NAMALWA (cell line): ENCODE results near the gene CEP70.
"Not testable (repeated sequence)": the region's sequence is repeated elsewhere in the genome, so short reads cannot be mapped to it uniquely, and the experiment has no call there.

ENCODE experiments used
- DNase-seq: peaks from one replicate; pipeline ENCODE4 v3.0.0-alpha.2; 2015; ENCODE audit warnings: low spot score

The CEP70 gene

DNA sequence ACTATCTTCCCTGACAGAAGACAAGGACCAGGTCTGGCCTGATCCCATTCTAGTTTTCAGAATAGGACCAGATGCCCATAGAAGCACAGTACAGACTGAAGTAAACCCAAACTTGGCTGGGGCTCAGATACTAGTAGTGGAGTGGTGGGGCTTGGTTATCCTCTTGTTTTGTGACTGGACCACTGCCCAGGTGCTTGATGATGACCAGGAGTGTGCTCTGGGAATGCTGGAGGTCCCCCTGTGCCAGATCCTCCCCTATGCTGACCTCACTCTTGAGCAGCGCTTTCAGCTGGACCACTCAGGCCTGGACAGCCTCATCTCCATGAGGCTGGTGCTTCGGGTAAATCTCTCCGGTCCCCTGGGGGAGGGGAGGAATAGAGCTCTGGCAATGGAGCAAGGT lies 123.4 kb downstream of the CEP70 start:
- DNase-seq, result no peak

DNA sequence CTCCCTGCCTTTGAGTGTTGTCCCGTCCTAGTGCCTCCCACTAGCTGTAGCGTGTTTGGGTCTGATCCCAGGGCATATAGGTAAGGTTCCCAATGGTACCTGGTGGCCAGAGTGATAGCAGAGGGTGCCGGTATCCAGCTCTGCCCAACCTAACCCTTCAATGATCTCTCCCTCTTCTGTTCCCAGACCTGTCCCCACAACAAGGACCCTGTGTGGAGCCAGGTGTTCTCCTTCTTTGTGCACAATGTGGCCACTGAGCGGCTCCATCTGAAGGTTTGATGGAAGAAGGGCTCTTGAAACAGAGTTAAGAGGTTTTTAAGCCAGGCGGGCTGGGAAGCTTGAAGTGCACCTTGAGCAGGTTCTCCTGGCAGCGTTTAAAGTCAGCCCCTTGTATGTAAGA lies 124.2 kb downstream of the CEP70 start:
- DNase-seq, result no peak

DNA sequence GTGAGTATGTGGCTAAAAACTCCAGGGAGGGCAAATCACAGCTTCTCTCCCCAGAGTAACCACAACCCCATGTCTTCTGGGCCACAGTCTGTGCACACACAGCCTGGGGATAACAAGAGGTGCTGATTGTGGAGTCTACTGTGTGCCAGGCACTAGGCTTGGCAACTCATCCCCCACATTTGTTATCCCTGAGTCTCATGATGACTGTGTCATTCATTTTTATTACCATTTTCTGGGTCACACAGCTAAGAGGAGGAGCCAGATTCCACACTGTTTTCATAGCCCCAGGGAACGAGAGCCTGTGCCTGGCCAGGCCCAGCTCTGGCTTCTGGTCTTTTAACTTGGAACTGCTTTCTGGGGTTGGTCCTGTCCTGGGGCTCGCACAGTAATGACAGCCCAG lies 125.2 kb downstream of the CEP70 start:
- DNase-seq, result no peak

DNA sequence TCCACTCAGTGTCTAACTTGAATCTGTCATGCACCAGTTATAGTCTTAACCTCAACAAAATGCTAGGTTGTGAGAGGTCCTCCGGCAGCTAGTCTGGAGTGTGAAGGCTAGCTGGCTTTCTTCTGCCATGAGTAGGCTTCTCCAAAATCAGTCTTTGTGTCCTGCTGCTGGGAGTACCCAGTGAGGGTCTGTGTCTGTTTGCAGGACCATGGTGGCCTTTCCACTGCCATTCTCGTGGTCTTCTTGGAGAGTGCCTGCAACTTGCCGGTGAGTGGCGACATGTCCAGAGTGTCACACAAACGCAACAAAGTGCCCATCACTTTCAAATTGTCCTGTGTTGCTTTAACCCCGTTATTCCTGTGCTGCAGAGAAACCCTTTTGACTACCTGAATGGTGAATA lies 125.6 kb downstream of the CEP70 start:
- no peak for DNase-seq

DNA sequence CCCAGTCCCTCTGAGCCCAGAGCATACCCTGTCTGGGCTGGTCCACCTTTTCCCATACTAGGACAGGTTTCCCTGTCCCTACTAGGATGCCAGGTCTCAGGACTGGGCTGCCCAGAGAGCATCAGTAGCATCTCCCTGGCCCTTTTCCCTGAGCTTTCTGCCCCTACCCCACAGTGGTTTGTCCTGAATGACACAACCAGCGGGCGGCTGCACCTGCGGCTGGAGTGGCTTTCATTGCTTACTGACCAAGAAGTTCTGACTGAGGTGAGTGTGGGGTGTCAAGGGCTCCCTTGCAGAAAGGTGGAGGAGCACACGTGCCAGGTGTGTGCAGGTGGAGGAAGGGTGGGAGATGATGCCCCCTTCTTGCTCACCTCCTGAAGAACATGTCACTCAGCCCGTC lies 126.1 kb downstream of the CEP70 start:
- DNase-seq, result no peak

DNA sequence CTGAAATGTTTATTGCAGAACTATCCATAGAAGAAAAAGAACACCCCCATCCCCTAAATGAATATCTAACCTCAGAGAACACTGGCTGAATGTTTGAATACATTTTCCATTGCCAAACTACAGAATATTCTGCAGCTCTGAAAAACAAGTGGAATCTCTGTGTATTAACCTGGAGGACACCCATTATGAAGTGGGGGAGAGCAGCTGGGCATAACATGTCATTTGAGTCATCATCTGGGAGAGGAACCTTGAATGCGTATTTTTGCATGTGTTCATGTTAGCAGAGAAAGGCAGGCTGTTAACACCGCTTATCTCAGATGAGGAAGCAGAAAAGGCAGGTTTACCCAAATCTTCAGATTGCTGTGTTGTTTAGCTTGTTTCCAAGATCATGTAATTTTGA lies 128.1 kb downstream of the CEP70 start:
- no peak for DNase-seq

DNA sequence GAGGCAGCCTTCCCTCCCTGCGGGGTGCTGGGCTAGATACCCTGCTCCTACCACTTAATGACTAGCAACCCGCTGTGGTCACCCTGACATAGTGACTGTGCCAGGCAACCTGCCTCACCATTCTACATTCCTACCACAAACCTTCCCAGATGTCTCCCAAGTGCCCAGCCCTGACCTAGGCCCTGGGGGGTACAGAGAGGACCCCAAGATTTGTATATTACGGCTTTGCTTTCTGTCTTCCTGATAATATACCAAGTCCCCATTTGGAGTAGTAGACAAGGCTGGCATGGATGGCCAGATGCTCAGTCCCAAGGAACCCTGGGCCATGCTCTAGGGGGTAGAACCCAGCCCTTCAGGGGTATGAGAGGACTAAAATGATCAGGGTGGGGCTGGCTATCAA lies 128.6 kb downstream of the CEP70 start:
- no peak for DNase-seq

DNA sequence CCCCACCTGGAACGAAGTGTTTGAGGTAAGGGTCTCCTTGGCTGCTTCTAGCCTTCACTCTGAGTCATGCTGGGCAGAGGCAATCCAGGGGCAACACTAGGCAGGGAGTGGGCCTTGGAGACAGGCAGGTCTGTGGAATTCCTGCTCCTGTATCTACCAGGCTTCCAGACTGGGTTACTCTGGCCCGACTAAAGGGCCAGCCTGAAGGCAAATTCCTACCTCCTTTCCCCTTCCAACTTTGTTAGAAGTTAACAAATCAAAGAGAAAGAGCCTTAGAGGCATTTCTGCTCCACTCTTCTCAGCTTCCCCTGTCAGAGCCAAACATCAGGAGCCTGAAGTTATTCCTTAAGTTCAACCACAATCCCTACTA lies 129.6 kb downstream of the CEP70 start:
- DNase-seq, result no peak

DNA sequence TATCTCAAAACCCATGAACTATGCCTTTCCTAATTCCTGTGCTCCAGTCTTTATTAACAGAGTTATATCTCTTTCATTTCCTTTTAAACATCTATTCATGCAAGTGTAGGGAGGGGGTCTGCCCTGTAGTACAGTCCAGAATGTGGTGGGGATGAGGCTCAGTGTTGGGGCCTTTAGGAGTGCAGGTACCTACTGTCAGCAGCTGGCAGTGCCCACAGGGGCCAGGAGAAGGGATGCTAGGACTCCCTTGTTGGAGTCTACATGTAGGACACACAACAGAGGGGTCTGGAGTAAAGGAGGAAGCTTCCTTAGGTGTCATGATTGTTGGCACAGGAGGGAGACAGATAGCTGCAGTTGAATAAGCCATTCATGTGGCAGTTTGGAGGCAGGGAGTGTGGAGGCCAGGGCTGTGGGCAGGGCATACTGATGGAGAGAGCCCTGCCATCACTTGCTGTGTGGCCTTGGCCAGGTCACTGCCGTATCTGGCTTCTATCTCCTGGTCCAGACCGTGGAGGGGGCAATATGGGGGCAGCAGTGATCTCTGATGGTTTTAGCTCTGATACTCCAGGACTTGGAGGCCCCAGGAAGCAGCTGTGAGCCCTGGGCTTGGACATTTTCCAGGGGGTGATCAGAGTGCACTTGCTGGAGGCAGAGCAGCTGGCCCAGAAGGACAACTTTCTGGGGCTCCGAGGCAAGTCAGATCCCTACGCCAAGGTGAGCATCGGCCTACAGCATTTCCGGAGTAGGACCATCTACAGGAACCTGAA lies 130.2 kb downstream of the CEP70 start:
- DNase-seq, result no peak

DNA sequence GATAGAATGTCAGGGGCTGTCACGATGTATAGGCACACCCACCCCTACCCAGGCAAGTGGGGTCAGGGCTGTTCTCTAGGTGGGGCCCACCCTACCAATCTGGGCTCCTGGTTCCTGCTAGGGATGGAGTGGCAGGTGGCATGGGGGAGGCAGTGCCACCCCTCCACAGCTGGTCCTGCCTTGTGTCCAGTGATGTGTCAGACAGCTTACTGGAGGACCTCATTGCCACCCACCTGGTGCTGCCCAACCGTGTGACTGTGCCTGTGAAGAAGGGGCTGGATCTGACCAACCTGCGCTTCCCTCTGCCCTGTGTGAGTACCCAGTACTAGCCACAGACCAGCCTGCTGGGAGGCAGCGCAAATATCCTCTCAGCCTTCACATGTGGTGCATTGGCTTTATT lies 132.2 kb downstream of the CEP70 start:
- no peak for DNase-seq

DNA sequence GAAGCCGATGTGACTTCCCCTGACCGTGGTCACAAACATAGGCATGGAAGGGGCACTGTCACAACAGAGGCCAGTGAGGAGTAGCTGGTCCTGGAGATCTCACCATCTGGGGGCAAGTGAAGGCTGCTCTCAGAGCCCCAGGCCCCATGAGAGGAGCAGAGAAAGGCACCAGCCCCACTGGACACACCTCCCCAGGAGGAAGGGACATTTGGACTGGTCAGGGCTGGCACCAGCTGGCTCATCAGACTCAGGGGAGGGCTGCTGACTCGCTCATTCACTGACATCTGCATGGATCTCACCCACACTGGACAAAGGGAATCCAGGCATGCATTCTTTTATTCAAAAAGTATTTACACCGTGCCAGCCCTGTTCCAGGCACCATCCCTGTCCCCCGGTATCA lies 132.8 kb downstream of the CEP70 start:
- no peak for DNase-seq

DNA sequence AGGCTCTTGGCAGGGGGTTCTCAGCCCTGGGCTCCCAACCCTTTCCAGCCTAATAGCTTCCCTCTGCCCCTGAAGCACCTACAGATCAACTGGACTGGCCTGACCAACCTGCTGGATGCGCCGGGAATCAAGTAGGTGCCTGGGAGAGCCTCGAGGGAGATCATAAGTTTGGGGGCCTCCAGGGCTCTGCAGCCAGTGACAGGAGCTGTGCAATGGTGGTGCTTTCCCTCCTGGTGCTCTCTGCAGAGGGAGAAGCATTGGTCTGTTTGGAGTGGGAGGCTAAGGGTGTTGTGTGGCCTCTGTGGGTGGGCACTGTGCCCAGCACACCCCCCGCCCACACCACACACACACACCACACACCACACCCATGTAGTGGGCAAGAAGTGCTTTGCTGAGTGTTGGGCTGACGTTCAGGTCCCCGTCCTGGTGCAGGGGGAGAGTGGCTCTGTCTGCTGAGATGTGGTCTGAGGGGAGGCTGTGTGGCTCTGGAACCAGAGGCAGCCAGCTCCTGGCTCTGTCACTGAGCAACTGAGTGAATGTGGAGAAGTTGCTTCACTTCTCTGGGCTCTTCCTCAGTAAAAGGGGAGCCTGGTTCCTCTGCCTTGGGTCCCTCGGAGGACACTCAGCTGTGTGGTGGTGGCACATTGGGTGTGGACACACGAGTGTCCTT lies 133.4 kb downstream of the CEP70 start:
- DNase-seq, result no peak

DNA sequence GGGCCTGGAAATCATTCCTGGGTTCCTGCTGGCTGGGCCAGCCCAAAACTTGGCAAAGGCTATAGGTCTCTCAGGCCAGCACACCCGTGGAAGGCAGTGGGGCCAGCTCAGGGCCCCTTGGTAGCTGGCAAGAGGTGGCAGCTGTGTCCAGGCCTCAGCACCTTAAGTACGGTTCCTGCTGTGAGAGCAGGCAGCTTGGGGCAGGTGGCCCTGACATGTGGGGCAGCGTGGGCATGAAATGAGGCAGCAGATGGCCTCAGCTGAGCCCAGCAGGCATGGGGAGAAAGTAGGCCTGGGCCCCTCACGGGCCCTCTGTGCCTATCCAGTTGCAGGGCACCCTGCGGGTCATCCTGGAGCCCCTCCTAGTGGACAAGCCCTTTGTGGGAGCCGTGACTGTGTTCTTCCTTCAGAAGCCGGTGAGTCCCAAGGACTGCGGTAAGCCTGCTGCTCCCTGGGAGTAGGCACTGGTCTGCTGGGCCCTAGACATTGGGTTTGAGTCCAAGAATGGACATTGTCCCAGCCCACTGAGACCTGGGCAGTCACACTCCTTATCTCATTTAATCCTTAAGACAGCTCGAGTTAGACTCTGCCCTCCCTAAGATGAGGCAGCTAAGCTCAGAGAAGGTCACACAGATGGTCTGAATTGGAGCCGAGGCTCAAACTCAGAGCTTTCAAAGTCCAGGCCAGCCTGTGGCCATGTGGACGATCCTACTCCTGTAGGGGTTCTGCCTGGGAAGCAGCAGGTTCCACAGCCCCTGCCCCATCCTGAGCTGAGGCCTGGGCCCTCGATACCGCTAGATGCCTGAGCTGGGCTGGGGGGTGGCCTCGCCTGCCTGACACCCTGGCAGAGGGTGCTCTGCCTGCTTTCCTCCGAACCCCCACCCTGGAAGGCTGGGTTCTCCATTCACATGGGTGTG lies 134.2 kb downstream of the CEP70 start:
- DNase-seq, result no peak

DNA sequence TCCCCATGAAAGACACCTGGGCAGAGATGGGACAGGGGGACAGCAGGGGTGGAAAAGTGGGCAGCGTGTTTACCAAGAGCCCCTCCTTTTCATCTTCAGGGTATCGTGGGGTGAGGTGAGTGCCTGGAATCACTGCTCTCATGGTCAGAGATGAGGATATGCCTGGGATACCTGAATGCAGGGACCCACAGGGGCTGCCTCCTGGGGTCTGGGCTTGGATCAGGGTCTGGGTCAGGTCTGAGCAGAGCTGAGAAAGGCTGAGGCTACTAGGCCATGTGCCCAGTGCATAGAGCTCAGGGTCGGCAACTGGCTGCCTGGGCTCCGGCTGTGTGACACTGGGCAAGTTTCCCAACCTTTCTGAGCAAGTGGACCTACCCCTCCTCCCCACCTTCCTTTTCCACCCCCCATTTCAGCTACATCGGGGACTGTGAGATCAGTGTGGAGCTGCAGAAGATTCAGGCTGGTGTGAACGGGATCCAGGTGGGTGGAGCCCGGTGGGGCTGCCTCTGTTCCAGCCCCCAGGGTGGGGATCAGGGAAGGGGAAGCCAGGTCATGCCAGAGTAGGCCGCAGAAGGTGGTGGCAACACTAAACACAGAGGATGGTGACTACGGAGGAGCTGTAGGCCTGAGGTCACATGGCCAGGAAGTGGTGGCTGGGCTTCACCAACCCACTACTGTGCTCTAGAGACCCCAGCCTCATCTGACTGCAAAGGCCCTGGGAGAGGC lies 135.1 kb downstream of the CEP70 start:
- no peak for DNase-seq

DNA sequence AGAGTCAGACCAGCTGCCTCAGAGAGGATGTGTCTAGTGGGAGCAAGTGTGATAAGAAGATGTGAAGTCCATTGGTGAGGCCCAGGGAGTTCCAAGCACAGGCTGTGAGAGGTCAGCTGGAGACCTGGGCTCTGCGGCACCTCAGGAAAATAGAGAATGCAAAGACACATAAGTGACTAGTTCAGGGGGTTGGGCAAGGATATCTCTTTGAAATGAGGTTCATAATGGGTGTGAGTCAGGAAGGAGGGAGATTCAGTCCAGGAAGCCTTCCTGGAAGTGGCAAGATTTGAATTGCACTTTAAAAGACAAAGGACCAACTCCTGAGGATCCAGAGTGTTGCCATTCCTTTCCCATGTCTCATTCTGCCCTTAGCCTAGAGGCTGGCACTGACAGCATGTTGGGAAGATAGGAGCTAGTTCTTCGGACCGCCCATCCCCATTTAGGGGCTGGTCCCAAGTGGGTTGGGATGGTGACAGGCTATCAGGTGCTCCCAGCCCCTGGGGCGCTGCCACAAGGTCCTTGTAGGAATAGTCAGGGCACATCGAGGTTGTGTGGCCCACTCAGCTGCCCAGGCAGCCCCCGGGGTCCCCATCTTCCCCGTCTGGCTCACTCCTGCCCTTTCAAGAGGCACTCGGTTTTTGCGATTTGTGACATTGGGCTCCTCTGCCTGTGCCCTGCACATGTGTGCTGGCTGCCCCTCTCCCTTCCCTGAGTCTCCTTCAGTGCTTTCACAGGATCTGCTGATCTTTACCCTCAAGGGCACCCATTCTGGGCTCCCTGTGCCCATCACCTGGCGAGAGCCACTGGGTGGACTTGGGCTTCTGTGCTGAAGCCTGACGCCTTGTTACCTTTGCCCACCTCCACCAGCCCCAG lies 136.0 kb downstream of the CEP70 start:
- DNase-seq, result no peak

DNA sequence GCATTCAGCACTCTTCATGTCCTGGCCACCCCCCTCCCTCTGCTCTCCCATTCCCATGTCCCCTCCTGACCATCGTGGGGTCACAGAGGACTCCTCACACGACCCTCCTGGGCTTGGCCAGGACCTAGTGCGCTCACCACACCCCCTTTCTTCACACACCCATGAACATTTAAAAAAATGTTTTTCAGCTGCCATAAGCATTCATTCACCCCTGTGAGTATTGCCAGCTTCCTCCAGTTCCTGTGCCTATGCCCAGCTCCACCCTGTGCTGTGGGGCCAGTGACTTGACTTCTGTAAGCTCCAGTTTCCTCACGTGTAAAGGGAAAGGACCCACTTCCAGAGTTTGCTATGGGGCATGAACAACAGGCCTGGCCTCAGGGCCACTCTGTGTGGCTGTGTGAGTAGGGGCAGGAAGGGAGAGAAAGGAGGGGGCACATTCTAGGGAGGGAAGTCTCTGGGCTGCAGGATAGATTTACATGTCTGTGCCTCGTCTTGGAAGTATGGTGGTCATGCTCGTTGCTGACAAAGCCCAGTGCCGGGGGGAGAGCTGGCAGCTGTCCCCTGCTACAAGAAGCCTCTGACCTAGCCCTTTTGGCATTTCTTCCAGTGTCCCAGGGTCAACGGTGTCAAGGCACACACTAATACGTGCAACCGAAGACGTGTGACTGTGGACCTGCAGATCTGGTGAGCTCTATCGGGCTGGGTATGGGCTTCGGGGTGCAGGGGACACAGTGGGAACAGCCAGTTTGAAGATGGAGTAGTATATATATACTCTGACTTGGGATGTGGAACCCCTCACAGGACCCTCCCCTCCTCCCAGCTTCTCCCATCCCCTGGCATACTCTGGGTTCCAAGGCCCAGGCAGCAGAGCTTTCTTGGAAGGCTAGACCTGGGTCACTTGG lies 136.8 kb downstream of the CEP70 start:
- DNase-seq, result no peak

DNA sequence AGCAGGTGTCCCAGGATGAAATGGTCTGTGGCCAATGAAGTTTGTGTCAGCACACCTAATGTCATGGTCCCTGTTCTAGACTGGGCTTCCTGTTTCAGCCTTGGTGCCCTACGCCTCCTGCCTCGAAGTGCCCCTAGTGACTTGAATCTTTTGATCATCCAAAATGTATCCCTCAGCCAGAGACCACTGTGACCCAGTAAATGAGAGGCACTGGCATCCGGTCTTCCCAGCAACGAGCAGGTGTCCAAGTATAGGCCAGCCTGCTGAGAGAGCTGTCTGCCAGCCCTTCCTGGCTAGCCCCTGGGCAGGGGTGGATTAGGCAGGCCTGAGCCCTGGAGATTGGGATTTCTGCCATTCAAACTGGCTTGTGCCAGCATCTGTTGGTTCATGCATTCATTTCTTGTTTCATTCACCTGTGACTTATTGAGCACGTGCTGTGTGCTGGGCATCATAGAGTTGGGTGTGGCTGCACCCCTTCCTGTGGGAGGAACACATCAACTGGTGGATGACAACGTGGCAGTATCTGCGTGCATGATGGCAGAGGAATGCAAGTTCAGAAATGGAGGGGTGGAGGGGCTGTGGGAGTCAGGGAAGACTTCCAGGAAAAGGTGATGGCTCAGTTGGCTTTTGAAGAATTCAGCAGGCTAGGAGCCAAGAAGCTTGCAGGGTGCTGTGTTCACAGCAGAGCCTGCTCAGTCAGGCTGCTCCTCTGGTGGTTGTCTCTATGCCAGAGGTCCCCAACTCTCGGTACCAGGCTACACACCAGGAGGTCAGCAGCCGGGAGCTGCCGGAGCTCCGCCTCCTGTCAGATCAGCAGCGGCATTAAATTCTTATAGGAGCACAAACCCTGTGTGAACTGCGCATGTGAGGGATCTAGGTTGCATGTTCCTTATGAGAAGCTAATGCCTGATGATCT lies 138.0 kb downstream of the CEP70 start:
- DNase-seq, result no peak

DNA sequence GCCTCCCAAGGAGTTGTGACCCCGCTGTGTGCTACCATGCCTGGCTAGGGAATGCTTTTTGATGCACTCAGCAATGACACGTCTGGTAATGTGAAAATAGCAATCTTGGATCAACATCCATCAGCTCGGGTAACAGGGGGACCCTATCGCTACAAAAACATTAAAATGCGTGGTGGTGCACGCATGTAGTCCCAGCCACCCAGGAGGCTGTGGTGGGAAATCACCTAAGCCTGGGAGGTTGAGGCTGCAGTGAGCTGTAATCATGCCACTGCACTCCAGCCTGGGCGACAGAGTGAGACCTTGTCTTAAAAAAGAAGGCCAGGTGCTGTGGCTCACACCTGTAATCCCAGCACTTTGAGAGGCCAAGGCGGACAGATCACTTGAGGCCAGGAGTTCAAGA lies 140.1 kb downstream of the CEP70 start:
- DNase-seq, result not testable (repeated sequence)

DNA sequence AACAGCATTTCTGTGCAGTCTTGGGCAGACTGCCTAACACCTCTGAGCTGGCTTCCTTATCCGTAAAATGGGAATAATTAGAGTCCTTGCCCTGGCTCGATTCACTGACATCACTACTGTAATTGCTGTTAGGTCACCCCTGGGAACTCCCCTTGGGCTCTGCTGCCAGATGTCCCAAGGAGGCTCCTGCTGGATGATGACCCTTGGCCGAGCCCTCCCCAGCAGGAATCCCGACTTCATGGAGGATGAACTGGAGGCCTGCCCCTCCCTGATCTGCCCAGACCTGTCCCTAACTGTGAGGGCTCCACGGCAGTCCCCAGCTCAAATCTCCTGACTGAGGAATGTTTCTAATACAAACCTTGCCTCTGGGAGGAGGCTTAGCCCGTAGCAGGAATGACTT lies 141.6 kb downstream of the CEP70 start:
- DNase-seq, result no peak
